Right lobe of liver (tissue), 6 donors: ENCODE results near the gene TPM3. TPM values are rescaled to one million over a fixed set of nuclear protein-coding genes. Genes with fewer than 3 reads are reported as not detected.
A peak's percentile ranks its signal among the peaks of the same experiment; 100 is the strongest.

ENCODE experiments used
- ATAC-seq, 4 donors: fragments of 200-7000 bp; cut with Tn5 transposase; one replicate each; pipeline ENCODE4 v1.9.1; 2020; ENCODE audit warnings: mild to moderate bottlenecking in 4 of 4, moderate library complexity in 4 of 4
- DNase-seq, 3 donors: peaks; one replicate each; pipeline ENCODE4 v3.0.0-alpha.2; 2020
- H3K27ac ChIP-seq, 3 donors: fragments of 200-600 bp; one replicate each; pipeline ENCODE4 v1.8.0; 2022
- H3K27me3 ChIP-seq, 2 donors: fragments of 200-600 bp; one replicate each; pipeline ENCODE4 v1.8.0; 2022
- H3K36me3 ChIP-seq, 4 donors: fragments of 200-600 bp; sonication (generic) in 1 of 4; one replicate each; pipeline versions ENCODE4 v1.5.1 to v1.8.0; 2017 to 2022; ENCODE audit warnings: control low read depth in 1 of 4
- H3K4me1 ChIP-seq, 4 donors: fragments of 200-600 bp; sonication (generic) in 1 of 4; one replicate each; pipeline versions ENCODE4 v1.5.1 to v1.8.0; 2017 to 2022; ENCODE audit warnings: control low read depth in 1 of 4
- H3K4me3 ChIP-seq, 3 donors: fragments of 200-600 bp; one replicate each; pipeline ENCODE4 v1.8.0; 2022
- H3K9me3 ChIP-seq, 4 donors: fragments of 200-600 bp; sonication (generic) in 1 of 4; one replicate each; pipeline versions ENCODE4 v1.5.1 to v1.8.0; 2017 to 2022; ENCODE audit warnings: control low read depth in 1 of 4
- CTCF ChIP-seq, 4 donors: fragments of 200-600 bp in 3 of 4; fragments of 450-650 bp in 1 of 4; IDR thresholded peaks; one replicate each; pipeline versions ENCODE4 v1.5.1 to v1.8.0; 2016 to 2022; ENCODE audit warnings: antibody characterized with exemption in 4 of 4, mild to moderate bottlenecking in 2 of 4
- POLR2A ChIP-seq: fragments of 450-650 bp; IDR thresholded peaks from one replicate; pipeline ENCODE4 v1.6.1; 2017; ENCODE audit warnings: antibody characterized with exemption, mild to moderate bottlenecking
- WGBS: methylation state at CpG from one replicate; pipeline ENCODE4 v1.1.6; 2018; ENCODE audit warnings: low coverage, low lambda C conversion rate; ENCODE audit not compliant: insufficient coverage; ENCODE audit errors: missing lambda C conversion rate; 5-methylcytosine and 5-hydroxymethylcytosine counted together
- intact Hi-C, 2 donors: fragments of 100-400 bp; cut with DNase I; formaldehyde crosslinking; loops; one replicate each; pipeline versions ENCODE4 v1.11.2 to v1.14.1; 2022
- total RNA-seq, 6 experiments: library from RNA; depleted of rRNA in 2 of 6; stranded (reverse); fragments of >200 nt in 2 of 6; fragmentation: NEBNext Ultra II Directional in 3 of 6; extraction: Animal tissue kit (Norgen Biotek cat#: 25700) in 3 of 6; gene quantifications; one replicate each; pipeline versions ENCODE4 v1.1.0 to v1.2.4, GENCODE V29; 2016 to 2023
- donor health status: DM: no; HTN: yes; CAD: no.
- donor health status: DM: no; HTN: no; CAD: no.
- donor health status: DM: no; HTN: no; CAD: no.
- donor health status: DM: no; HTN: yes; CAD: no.
- donor health status: DM: no; HTN: yes; CAD: no.

Gene TPM3
- total RNA-seq, 6 experiments from 2014 or later = 76.3 to 189 (median 120) TPM

GRCh38 chr1:154158307-154159125, 33.4 kb downstream of the TPM3 start:
- ATAC-seq = peak in 1 of 4 donors; percentile 57

GRCh38 chr1:154157520-154158306, 34.2 kb downstream of the TPM3 start:
- intact Hi-C loops = no loop called here
- H3K27me3 ChIP-seq = no peaks in the 10 kb centered on the region
- peaks cover 0 to 6% (median 0%) of the 10 kb centered on the region in 4 donors for H3K4me1 ChIP-seq
- no peak for DNase-seq
- H3K9me3 ChIP-seq = no peaks in the 10 kb centered on the region
- no peak overlapping the region for H3K27ac ChIP-seq
- H3K36me3 ChIP-seq = peaks cover 7 to 13% (median 9%) of the 10 kb centered on the region in 4 donors
- H3K4me3 ChIP-seq = no peak overlapping the region
- peak; percentile 39 to 87 (median 67) for ATAC-seq
- WGBS = 60% methylated on average over 6 of the region's 7 CpGs
- TF ChIP-seq POLR2A (no peak), CTCF (IDR thresholded peaks at IDR 0.05) (no peak)

More at GRCh38 chr1:154158307-154159125, 33.4 kb downstream of the TPM3 start:
- no peak for DNase-seq
- WGBS = 71% methylated on average over 4 of the region's 8 CpGs
- H3K4me3 ChIP-seq = no peak overlapping the region
- peaks cover 0 to 6% (median 0%) of the 10 kb centered on the region in 4 donors for H3K4me1 ChIP-seq
- no peak for TF ChIP-seq POLR2A
- TF ChIP-seq CTCF (IDR thresholded peaks at IDR 0.05) = no peak
- H3K27me3 ChIP-seq = no peaks in the 10 kb centered on the region
- H3K36me3 ChIP-seq = peaks cover 7 to 17% (median 14%) of the 10 kb centered on the region in 4 donors
- H3K9me3 ChIP-seq = no peaks in the 10 kb centered on the region
- H3K27ac ChIP-seq = no peak overlapping the region
- intact Hi-C loops = no loop called here

GRCh38 chr1:154155251-154155650, 36.6 kb downstream of the TPM3 start:
- Histone ChIP-seq H3K4me3 (no peak overlapping the region), H3K27me3 (no peaks in the 10 kb centered on the region), H3K27ac (peak overlapping the region; percentile 33 to 47 (median 43)), H3K36me3 (peaks cover 2 to 7% (median 6%) of the 10 kb centered on the region in 4 donors), H3K9me3 (no peaks in the 10 kb centered on the region), H3K4me1 (peaks cover 0 to 14% (median 0%) of the 10 kb centered on the region in 4 donors)
- intact Hi-C loops = no loop called here
- peak; percentile 28 to 55 (median 52) for ATAC-seq
- WGBS = 49% methylated on average over 9 of the region's 9 CpGs
- TF ChIP-seq CTCF (IDR thresholded peaks at IDR 0.05) (no peak), POLR2A (no peak)
- no peak for DNase-seq

DNA sequence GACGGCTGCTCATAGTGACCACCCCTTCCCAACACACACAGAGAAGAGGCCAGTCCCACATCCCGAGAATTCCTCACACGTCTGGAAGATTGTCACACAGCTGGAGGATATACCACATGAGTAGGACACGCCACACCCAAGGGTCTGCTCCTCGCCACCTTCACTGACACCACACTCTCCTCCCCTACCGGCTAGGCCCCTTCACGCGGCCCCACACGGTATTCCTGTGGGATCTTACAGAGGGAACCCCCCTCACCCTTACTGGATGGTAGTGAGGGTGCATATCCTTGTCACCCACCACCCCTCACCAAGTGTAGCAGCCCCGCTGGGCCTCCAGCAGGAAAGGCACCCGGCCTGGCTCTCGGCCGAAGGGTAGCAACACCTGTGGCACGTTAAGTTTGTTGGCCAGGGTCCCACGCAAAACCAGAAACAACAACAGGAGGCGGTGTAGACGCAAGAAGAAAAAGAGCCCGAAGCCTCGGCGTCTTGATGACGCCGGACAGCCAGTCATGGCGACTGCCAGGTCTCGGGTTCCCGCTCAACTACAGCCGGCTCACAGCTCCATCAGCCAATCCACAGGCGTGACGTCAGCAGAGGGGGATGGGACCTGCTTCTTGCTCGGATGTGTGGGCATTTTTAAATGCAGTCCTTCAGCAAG, 37.2 kb downstream of the TPM3 start, which contains the start of gene NUP210L:
Gene NUP210L, minus strand, starts transcription at position 540 of the 658 bp plus-strand sequence.
- ATAC-seq (peak; percentile 8 to 78 (median 25)), DNase-seq (peak in 2 of 3 donors; percentile 31 to 55)
- WGBS = 67% methylated on average over 3 of the region's 29 CpGs
- peaks cover 0 to 14% (median 0%) of the 10 kb centered on the region in 4 donors for H3K4me1 ChIP-seq
- peak within 1 kb of the TSS; percentile 33 to 47 (median 43) for H3K27ac ChIP-seq
- no peak for TF ChIP-seq POLR2A
- no peak for TF ChIP-seq CTCF (IDR thresholded peaks at IDR 0.05)
- no peaks in the 10 kb centered on the region for H3K9me3 ChIP-seq
- intact Hi-C loops = no loop called here
- H3K4me3 ChIP-seq = peak within 1 kb of the TSS in 1 of 3 donors; percentile 18
- peaks cover 2 to 7% (median 6%) of the 10 kb centered on the region in 4 donors for H3K36me3 ChIP-seq
- H3K27me3 ChIP-seq = no peaks in the 10 kb centered on the region
